COLO829 (cell line): ENCODE measurements around the gene ADI1.

Experiments used
- DNase-seq: peaks from one replicate; pipeline ENCODE4 v3.0.0; 2012; ENCODE audit warnings: low spot score

Gene ADI1

DNA sequence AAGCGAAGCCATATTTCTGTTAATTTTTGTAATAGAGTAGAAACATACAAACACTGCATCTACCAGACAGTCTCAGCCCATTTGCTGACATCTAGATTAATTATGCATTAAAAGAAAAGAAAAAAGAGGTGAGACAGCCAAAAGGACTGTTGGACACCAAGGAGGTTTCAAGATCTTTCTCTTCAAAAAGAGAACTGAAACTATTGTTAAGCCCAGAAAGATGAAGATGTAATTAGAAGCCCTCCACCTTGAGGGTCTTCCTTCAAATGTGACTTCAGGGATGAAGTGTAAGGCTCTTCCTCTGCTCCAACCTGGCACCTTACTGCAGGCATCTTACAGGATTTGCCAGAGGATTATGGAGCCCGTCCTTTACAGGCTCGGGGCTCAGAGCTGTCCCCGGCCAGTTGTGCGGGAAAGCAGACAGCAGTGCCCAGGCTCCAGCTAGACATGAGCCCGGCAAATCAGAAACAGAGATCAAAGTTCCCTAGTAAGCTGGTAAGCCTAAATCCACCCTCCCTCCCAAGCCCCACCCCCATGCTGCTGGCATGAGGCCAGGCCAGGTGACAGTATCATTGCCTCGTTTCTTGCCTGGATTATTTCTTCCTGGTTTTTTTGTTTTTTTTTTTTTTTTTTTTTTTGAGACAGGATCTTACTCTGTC, 38.9 kb downstream of the ADI1 start:
- DNase-seq = no peak

DNA sequence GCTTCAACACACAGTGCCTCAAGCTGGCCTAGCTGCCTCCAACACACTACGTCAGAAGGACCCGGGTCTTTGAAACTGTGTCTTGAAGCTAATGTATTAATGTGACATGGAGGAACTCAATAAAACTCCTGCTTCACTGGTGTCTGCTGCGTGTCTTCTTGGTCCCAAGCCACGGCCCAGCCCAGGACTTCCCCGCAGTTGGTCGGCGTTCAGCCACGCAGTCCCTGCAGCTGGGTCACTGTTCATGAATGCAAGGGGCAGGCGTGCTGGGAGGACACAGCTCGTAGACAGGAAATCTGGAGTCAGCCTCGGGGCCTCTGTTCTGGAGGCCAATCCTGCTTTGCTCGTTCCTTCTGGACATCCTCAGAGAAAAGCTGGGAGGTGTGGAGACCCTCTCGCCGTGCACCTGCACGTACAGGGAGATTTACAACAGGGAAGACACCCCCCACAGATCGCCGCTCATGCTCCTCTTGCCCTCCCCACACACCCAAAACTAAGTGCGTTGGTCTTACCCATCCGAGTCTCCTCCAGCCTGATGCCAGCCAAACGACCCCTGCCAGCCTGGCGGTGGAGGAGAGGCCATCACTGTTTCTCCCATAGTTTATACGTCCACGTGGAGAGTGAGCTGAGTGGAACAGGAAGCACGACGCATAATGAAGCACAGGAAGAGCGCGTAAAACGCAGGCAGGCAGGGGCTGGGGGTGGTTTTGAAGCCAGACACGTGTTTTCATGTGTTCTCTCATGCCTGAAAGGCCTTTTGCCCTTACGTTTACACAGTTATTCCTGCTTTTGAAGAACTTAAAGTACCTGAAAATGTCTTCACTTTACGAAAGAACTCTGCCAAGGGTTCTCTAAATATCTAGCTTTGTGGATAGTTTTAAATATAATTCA, 39.7 kb downstream of the ADI1 start:
- DNase-seq = no peak

DNA sequence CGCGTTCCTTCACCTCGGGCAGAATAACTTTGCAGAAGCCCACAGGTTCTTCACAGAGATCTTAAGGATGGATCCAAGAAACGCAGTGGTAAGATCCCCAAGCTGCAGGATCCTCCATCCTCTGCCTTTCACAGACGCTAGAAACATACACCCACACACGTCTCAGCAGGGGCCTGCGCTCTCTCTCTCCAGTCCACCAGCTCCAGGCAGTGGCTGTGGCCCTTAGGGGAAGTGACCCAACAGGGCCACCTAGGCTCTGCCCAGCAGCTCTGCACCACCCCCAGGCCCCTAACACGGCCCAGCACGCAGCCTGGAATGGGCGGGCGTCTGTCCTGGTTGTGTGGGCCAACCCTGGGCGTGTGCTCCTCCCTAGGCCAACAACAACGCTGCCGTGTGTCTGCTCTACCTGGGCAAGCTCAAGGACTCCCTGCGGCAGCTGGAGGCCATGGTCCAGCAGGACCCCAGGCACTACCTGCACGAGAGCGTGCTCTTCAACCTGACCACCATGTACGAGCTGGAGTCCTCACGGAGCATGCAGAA, 40.4 kb downstream of the ADI1 start:
- DNase-seq = no peak

DNA sequence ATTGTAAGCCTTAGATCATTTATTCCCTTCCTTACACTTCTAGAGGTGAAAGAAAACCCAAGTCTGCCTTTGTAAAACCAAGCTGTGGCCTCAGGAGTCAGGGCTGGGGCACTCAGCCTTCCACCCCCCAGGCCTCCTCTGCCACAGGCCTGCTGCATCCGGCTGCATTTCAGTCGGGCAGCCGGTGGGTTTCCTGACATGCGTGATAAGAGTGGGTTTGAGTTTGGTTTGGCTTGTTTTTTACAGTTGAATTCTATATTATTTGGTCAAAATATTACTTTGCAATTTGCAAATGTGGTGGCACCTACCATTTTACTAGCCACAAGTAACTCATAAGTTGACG, 42.4 kb downstream of the ADI1 start:
- no peak for DNase-seq

DNA sequence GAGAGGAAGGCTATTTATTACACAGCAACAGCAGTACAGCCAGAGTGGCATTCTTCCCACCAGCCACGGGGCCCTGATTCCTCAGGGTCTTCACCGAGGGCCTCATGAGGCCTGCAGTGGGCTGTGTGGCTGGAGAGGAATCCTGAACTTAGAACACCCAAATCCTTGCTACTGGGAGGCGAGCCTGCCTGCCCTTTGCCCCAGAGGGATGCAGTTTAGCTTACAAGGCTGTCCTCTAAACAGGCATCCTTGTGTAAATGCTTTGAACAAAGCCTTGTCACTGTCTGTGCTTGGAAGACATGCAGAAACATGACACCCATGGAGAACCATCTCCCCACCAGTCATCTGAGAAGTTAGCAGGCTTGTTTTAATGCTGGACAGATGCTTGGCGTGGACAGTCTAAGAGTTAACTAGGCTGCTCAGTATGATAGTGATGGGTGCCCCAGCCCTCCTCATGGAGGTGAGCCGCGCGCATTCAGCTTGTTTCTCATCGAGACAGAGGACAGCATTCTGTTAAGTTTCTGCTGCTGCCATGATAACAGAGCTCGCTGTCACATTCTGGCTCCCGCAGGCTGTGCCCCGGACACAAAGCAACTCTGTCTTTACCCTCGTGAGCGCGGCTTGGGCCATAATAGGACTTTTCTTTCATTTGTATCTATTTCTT, 42.9 kb downstream of the ADI1 start:
- DNase-seq = peak; percentile 95

DNA sequence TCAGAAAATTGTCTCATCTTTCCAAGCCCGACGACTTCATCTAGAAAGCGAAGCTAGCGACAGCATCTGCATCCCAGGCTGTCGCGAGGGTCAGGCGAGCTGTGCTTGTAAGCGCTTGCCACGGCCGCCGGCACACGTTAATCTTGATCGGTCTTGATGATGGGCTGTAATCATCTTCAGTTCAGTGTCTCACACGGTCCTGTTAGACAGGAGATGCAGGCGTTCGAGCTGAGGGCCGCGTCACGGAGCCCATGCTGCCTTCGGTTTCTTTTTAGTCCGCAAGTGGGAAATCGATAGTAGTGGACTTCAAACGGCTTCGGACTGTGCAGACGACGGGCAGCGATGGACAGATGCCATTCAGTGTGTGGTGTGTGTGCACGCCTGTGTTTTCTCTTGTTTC, 43.6 kb downstream of the ADI1 start:
- no peak for DNase-seq

DNA sequence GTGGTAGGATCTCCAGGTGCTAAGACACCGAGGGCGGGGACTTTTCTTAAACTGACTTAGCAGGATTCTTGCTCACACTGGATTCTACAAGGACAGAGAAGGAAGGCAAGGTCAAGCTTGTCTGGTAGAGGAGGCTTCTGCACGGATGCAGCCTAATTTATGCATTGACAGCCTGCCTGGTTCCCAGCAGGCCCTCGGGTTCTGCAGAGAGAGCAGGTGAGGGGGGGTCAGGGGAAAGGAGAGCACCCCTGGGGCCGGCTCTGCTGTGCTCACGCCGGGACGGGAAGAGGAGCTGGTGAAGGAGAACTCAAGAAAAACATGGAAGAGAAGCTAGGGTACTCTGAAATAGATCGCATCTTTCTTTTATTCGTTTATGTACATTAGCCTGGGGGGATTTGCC, 46.4 kb downstream of the ADI1 start:
- DNase-seq = no peak

DNA sequence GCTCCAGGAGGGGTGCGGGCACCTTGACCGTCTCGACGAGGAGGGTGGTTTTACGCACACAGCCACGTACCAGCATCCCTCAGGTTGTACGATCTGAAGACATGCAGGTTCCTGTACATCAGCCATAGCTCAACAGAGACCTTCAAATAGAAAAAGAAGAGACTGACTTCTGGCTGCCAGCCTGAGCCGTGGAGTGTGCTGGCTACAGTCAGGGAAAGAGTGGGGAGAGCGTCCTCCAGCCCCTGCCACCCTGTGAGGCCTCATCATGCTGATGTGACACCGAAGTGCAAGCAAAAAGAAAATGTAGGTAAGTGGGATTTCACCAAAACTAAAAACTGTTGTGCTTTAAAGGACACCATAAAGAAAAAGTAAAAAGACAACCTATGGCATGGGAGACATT, 47.0 kb downstream of the ADI1 start:
- DNase-seq = no peak

DNA sequence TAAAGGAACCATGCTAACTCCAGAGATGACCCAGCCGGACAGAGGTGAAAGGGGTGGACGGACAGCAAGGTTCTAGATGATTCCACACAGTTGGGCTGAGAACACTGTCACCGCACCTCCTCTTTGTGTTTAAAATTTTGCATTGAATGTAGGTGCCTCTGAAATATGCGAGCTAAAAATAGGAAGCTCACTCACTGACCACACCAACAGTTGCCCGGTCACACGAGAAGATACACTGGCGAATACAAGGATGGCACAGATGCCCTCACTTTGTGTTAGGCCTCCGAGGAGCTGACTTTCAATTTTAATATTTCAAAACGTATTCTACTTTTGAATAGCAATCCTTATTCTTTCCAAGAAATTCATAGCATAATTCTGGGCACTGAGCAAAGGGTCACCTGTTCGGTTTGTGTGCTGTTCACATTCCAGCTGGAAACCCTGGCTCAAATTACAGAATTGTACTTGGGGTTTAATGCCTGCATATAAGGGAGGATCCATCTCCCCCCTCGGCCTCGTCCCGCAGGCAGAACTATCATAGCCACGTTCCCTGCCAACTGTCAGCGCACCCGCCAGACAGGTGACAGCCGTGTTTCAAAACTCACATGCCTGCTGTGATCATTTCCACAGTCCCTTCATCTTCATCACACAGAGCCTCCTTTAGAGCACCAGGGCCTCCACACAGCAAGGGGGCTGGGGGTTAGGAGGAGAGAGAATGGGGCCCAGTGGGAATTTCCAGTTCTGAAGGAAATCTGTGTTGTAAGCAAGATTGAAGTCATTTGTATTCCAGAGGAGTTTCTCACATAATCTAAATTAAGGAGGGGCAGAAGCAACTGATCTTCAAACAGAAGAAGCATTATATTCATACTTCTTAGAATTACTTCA, 48.2 kb downstream of the ADI1 start:
- DNase-seq = no peak

DNA sequence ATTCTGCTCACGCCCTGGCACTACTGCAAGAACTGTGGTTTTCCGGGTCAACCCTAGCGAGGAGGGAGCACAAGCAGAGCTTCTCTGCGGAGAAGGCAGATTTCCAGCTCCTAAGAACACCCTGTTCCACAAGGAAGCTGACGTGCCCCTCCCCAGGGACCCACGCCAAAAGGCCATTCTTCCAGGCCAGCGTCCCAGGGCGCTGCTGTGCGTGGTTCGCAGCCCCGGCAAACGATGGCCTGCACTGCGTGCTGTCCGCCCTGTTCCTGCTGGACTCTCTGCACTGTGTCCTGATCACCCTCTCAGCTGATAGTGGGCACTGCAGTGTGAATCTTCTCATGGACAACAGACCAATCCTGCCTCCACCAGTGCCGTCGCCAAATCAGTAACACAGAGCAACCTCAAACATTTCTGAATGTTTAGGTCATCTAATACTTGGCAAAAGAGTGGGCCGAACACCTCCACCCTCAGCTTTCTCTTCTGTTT, 49.1 kb downstream of the ADI1 start:
- DNase-seq = no peak

DNA sequence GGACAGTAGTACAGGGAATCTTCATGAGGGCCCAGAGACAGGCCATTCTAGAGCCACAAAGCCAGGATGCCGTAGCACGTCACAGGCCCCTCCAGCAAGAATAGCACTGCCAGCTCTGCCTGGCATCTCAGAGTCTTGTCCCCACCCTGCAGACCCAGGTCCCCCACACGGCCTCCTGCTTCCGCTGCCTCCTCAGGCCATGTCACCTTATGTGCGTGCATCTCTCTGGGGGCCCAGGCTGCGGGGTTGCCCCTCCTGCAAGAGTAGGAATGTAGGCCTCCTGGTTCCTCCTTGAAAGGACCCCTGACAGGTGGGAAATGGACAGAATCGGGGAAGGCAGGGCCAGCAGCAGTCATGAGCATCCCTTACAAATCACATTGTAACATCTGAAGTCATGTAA, 49.8 kb downstream of the ADI1 start:
- DNase-seq = no peak

DNA sequence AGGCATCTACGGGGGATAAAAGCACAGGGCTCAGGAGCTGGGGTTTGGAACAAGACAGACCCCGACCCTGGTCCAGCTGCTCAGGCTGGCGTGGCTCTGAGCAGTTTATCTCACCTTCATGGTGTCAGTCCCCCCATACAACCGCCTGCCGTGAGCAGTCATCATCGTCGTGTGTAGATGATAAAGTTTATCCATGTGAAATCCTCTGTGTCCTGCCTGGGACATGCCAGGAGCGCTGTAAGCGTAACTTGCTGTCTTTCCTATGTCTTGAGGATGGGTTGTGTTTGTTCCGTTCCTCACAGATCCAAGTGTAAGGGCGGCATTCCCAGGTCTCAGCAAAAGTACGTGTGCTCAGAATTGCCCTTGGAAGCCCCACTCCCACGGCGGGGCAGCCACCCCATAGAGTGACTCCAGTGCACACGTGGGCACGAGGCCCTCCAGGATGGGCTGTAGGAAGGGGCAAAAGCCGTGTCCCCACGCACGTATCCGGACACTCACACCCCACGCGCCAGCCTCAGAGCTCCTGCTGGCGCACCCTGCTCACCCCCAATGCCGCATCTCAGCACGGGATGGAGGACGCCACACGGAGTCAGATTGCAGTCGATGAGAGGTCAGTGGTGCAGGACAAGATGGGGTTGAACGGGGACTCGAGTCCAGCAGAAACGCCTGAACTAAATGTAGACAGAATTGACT, 50.9 kb downstream of the ADI1 start:
- no peak for DNase-seq

DNA sequence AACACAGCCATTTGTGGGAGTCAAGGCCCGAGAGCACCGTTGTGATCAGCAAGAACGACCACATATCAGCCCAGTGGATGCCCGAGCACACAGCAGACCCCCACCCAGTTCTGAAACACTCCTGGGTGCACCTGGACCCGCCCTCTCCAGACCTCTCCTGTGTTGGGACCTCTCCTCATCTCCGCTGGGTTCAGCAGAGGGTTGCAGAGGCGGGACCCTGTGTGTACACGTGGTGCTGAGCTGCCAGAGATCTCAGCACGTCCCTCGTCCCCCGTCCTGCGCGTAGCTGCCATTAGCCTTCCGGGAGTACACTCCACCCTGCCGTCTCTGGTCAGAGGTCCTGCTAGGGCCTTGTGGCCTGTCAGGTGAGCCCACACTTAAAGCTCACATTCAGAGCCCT, 51.7 kb downstream of the ADI1 start:
- no peak for DNase-seq

DNA sequence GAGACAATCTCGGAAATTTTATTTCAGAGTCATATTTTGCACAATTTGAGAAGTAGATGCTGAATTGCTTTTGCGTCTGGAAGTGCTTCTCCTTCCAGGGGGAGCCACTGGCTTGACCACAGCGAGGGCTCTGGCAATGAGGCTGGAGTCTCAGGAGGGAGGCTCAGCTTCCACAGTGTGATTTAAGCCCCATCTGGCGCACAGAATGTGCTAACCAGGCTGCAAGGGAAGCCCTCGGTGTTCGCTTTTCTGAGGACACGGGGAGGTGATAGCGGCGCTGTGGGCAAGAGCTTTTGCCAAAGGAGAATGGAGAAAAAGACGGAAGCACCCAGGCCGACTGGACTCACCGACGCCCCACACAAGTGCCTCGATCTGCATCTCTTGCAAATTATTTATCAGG, 52.4 kb downstream of the ADI1 start:
- no peak for DNase-seq

DNA sequence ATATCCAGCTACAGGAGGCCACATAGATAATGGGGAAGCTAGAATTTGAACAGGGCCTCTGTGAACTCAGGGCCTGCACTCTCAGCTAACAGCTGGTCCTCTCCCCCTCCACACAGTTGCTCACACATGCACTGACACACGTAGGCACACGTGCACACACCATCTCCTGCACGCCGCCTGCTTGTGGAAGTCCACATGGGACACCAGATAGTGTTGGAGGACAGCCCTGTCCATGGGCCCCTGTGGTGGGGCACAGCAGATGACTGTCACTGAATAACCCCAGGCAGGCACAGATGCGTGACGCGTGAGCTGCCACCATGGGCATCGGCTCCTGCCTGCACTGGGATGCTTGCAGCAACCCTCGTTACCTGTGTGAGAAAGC, 52.9 kb downstream of the ADI1 start:
- no peak for DNase-seq

DNA sequence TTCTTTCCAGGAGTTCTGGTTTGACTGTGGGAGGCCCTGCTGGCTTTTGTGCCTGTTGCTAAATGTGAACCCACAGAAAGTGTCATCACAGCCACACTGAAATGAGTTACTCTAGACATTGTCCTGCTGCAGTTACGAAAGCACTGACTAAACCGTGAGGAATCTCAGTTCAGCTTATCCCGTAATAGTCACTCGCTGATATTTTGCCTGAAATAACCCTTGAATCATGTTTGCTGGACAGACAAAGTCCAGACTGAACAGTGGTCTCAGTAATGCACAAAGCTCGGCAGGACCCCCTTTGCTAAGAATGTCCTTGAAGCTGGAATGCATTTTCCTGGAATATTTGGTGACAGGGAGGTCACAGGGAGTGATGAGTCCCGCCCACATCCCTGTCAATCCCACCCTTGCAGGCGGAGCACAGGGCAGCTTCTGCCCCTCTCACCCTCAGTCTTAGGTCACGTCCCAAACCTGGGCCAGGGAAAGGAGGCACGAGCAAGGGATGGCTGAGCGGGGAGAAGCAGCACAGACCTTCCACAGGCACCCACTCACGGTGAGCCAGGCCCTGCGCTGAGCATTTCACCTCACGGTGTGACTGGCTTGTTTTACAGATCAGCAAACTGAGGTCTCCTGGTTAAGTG, 53.4 kb downstream of the ADI1 start:
- no peak for DNase-seq

DNA sequence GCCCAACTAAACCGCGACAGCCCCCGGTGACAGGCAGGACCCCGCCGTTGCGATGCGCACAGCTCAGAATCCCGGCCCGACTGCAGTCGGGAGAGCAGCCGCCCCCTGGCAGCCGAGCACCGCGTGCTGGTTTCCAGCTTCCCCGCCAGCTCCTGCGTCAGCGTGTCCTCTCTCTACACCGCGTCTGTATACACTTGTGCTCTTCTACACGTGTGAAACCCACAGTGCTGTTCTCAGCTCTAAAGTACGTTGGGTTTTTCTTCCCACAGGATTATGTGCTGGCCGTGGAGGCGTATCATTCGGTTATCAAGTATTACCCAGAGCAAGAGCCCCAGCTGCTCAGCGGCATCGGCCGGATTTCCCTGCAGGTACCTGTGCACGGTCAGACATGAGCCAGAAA, 54.0 kb downstream of the ADI1 start:
- no peak for DNase-seq

DNA sequence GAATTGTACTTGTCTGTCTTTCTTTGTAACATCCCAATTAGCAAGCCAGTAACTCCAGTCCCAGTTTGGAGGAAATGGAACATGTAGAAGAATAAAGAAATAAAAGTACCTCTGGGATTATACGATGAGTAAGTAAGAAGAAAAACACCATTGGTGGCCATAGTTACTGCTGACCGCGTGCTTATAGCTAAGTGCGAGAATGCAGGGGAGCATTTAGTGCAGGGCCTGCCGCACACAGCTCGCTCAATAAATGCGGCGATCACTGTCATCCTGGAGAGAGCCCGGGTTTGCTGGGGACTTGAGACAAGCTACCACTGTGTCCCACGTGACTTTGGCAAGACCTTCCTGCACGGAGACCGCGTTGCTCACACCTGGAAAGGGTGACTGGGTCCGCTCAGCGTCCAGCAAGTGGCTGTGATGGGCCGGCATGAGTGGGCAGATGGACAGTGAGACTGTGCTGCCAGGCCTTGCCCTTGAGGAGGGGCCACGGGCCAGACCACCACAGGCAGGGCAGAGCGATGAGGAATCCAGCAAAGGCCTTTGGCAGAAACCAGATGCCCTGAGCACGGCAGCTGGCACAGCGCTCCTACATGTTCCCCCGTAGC, 54.8 kb downstream of the ADI1 start:
- no peak for DNase-seq

DNA sequence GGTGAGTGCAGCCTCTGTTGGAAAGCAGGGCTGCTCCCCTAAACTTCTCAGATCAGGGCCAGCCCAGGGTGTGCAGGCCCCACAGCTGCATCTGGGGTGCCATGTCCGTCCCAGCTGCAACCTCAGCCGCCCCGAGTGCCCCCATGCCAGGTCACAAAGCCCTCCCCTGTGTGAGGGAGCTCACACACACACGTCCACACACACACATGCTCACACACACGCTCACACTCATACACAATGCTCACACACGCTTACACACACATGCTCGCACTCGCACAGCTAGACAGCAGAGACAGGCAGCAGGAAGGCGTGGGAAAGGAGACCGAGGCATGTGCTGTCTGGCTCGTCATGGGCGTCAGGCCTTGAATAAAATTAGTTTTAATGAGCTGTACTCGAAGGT, 55.4 kb downstream of the ADI1 start:
- DNase-seq = no peak

DNA sequence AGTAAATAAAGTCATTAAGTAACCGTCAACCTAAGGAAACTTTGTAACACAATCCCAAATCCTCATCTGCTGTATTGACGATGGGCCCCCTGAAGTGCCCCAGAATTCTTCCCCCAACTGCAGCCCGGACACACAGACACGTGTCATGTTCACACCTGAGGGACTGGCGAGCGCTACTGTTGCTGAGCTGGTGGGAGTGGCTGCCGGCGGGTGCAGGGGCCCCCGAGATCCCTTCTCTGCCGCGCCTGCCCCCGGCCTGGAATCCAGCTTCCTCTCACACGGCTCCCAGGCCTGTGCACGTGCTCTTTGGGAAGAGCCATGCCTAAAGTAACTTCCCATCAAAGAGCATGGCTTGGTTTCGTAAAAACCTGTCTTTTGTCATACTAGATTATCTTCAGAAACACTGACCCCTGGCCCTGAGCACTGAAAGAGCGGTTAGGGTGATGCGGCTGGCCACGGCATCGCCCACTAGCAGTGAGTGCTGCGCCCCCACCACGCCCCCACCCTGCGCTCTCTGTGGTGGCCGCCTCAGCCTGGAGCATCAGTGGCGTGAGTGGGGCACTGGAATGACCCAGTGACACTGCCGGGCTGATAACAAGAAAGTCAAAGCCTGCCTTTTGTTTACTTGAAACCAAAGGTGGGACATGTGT, 56.0 kb downstream of the ADI1 start:
- DNase-seq = no peak
